SU-DHL-6 (cell line): ENCODE measurements around the gene DCUN1D5.
"Not testable (repeated sequence)": the region's sequence is repeated elsewhere in the genome, so short reads cannot be mapped to it uniquely, and the experiment has no call there.

Experiments
- H2AFZ ChIP-seq: fragments of 200-600 bp; sonication (generic); 2 replicates; pipeline ENCODE4 v1.6.1; 2014; ENCODE audit warnings: low read depth, mild to moderate bottlenecking, moderate library complexity, mixed read lengths, antibody characterized with exemption, low read length; ENCODE audit not compliant: severe bottlenecking
- H3F3A ChIP-seq: fragments of 200-600 bp; shearing (Covaris generic); 2 replicates; pipeline ENCODE4 v1.6.0; 2016; ENCODE audit warnings: antibody characterized with exemption, mild to moderate bottlenecking; ENCODE audit not compliant: insufficient read depth
- H3K27ac ChIP-seq: fragments of 200-600 bp; sonication (generic); 2 replicates; pipeline ENCODE4 v1.5.1; 2016; ENCODE audit warnings: low read depth, mild to moderate bottlenecking, low read length, moderate library complexity, mixed read lengths
- H3K27me3 ChIP-seq: fragments of 200-600 bp; sonication (generic), shearing (Covaris generic); 2 replicates; pipeline ENCODE4 v1.6.0; 2014; ENCODE audit warnings: mild to moderate bottlenecking, low read length
- H3K36me3 ChIP-seq: fragments of 200-600 bp; sonication (generic); 2 replicates; pipeline ENCODE4 v1.6.1; 2014; ENCODE audit warnings: mild to moderate bottlenecking, low read length, mixed read lengths
- H3K4me2 ChIP-seq: fragments of 300-600, 200-600 bp; shearing (Covaris generic), sonication (generic); 2 replicates; pipeline ENCODE4 v1.6.0; 2014; ENCODE audit warnings: low read length, low read depth, mild to moderate bottlenecking; ENCODE audit not compliant: poor library complexity, severe bottlenecking
- H3K4me3 ChIP-seq: fragments of 200-600 bp; sonication (generic); 2 replicates; pipeline ENCODE4 v1.5.1; 2014; ENCODE audit warnings: antibody characterized with exemption, low read length, mild to moderate bottlenecking, mixed read lengths; ENCODE audit not compliant: insufficient read depth, poor library complexity, severe bottlenecking
- H3K79me2 ChIP-seq: fragments of 200-600 bp; sonication (generic); 2 replicates; pipeline ENCODE4 v1.6.1; 2014; ENCODE audit warnings: mild to moderate bottlenecking, low read length, moderate library complexity; ENCODE audit not compliant: insufficient read depth
- H3K9ac ChIP-seq: fragments of 200-600 bp; sonication (generic); 2 replicates; pipeline ENCODE4 v1.7.0; 2014; ENCODE audit warnings: mild to moderate bottlenecking, low read length
- H3K9me2 ChIP-seq: fragments of 200-600 bp; sonication (generic); replicated peaks from 2 replicates; pipeline ENCODE4 v1.6.1; 2014; ENCODE audit warnings: low read length; ENCODE audit not compliant: insufficient read depth
- H3K9me3 ChIP-seq: fragments of 200-600 bp; sonication (generic); 2 replicates; pipeline ENCODE4 v1.6.1; 2014; ENCODE audit warnings: low read length, mixed read lengths; ENCODE audit not compliant: insufficient read depth
- H4K20me1 ChIP-seq: fragments of 200-600 bp; sonication (generic); 2 replicates; pipeline ENCODE4 v1.6.1; 2014; ENCODE audit warnings: low read depth, mild to moderate bottlenecking, antibody characterized with exemption, low read length, moderate library complexity, mixed read lengths
- EZH2phosphoT487 ChIP-seq: fragments of 200-600 bp; sonication (generic), shearing (Covaris generic); conservative IDR thresholded peaks from 2 replicates; pipeline ENCODE4 v1.6.1; 2018; ENCODE audit warnings: mild to moderate bottlenecking, antibody characterized with exemption, low read length, moderate library complexity, mixed read lengths
- TF ChIP-seq, protein P1 (sequence below): fragments of 200-600 bp; sonication (generic); IDR thresholded peaks from one replicate; pipeline ENCODE4 v1.5.1; 2017; ENCODE audit warnings: antibody characterized with exemption, mild to moderate bottlenecking, low read length, moderate library complexity; ENCODE audit not compliant: insufficient read depth, poor library complexity, severe bottlenecking

The DCUN1D5 gene

GRCh38 chr11:103031834-103032233 lies 60.1 kb downstream of the DCUN1D5 start:
- Histone ChIP-seq H3K4me2 (no peak overlapping the region), H2AFZ (no peak overlapping the region)

GRCh38 chr11:103029401-103029800 lies 62.6 kb downstream of the DCUN1D5 start:
- TF ChIP-seq, protein P1, sequence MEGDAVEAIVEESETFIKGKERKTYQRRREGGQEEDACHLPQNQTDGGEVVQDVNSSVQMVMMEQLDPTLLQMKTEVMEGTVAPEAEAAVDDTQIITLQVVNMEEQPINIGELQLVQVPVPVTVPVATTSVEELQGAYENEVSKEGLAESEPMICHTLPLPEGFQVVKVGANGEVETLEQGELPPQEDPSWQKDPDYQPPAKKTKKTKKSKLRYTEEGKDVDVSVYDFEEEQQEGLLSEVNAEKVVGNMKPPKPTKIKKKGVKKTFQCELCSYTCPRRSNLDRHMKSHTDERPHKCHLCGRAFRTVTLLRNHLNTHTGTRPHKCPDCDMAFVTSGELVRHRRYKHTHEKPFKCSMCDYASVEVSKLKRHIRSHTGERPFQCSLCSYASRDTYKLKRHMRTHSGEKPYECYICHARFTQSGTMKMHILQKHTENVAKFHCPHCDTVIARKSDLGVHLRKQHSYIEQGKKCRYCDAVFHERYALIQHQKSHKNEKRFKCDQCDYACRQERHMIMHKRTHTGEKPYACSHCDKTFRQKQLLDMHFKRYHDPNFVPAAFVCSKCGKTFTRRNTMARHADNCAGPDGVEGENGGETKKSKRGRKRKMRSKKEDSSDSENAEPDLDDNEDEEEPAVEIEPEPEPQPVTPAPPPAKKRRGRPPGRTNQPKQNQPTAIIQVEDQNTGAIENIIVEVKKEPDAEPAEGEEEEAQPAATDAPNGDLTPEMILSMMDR, result no peak
- TF ChIP-seq EZH2phosphoT487, result no peak
- no peaks in the 10 kb centered on the region for H3K36me3 ChIP-seq
- H3K9me3 ChIP-seq, result no peaks in the 10 kb centered on the region
- H3K27ac ChIP-seq, result no peak overlapping the region
- no peak overlapping the region for H3K4me3 ChIP-seq
- no peaks in the 10 kb centered on the region for H3K9me2 ChIP-seq
- H2AFZ ChIP-seq, result no peak overlapping the region
- no peak overlapping the region for H3K4me2 ChIP-seq
- no peaks in the 10 kb centered on the region for H3K27me3 ChIP-seq
- H3F3A ChIP-seq, result no peaks in the 10 kb centered on the region
- H3K79me2 ChIP-seq, result no peaks in the 10 kb centered on the region
- H3K9ac ChIP-seq, result no peak overlapping the region
- no peaks in the 10 kb centered on the region for H4K20me1 ChIP-seq

More at GRCh38 chr11:103031834-103032233, 60.1 kb downstream of the DCUN1D5 start:
- Histone ChIP-seq H3K79me2 (no peaks in the 10 kb centered on the region), H3K9me3 (no peaks in the 10 kb centered on the region), H3K9ac (no peak overlapping the region), H3K36me3 (no peaks in the 10 kb centered on the region), H3K27ac (no peak overlapping the region), H3K9me2 (no peaks in the 10 kb centered on the region), H3K27me3 (no peaks in the 10 kb centered on the region), H3F3A (no peaks in the 10 kb centered on the region), H3K4me3 (no peak overlapping the region), H4K20me1 (no peaks in the 10 kb centered on the region)
- TF ChIP-seq, protein P1, result no peak
- TF ChIP-seq EZH2phosphoT487, result no peak

DNA sequence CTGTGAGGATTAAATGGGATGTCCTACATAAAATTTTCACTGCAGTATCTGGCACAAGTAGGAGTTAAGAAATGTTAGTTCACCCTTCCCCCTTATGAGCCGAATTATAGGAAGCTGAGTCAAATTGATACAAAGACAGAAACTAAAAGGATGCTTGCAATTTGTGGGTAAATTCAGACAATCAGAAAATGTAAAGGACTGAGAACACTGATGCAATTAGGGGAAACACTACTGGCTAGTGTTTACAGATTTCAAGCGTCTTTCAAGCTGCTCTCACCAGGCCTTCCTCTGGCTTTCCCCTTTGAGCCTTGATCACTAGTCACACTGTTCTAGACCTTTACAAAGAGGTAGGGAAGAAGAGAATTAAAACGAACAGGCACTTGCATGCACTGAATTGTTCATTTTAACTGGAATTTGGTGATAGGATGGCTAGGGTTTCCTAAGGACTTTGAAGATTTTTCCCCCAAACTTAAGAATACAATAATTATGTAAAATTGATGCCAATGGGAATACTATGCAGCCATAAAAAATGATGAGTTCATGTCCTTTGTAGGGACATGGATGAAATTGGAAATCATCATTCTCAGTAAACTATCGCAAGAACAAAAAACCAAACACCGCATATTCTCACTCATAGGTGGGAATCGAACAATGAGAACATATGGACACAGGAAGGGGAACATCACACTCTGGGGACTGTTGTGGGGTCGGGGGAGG lies 63.5 kb downstream of the DCUN1D5 start:
- not testable (repeated sequence) for H3K9ac ChIP-seq, H4K20me1 ChIP-seq, H3K27ac ChIP-seq, H3K36me3 ChIP-seq, H3K27me3 ChIP-seq, H3K9me2 ChIP-seq, H3F3A ChIP-seq, H2AFZ ChIP-seq, H3K4me2 ChIP-seq, H3K9me3 ChIP-seq, H3K79me2 ChIP-seq, H3K4me3 ChIP-seq

DNA sequence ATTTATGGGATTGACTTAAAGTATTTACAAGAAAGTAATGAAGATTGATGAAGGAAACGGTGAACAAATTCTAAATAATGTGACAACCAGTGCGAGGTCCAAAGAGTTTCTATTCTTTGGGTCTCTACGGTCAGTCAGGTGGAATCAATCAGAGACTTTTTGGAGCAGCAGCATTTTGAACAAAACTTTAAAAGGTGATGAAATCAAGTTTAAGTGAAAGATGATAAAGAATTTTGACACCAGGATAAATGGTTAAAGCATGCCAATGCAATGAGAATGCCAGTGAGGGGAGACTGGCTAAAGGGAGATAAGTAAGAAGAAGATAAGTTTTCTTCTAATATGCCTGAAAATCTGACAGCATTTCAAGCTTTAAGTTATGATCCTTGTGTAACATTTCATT lies 67.9 kb downstream of the DCUN1D5 start:
- Histone ChIP-seq H4K20me1 (no peaks in the 10 kb centered on the region), H3K79me2 (no peaks in the 10 kb centered on the region), H3K4me2 (no peak overlapping the region), H3K27me3 (no peaks in the 10 kb centered on the region), H3K4me3 (no peak overlapping the region), H3K9me2 (no peaks in the 10 kb centered on the region), H3F3A (no peaks in the 10 kb centered on the region), H3K36me3 (no peaks in the 10 kb centered on the region), H3K9ac (no peak overlapping the region), H3K27ac (no peak overlapping the region), H3K9me3 (no peaks in the 10 kb centered on the region), H2AFZ (no peak overlapping the region)
- TF ChIP-seq EZH2phosphoT487, result no peak
- TF ChIP-seq, protein P1, result no peak
